LNCAP (cell line): ENCODE results near the gene FAM114A1.

Experiments used
- CTCF ChIP-seq: fragments of 450-650 bp; IDR thresholded peaks from 2 replicates; pipeline ENCODE4 v1.5.1; 2017; ENCODE audit warnings: mild to moderate bottlenecking

The FAM114A1 gene

GRCh38 chr4:38891051-38891983 is 23.7 kb downstream of the FAM114A1 start:
- TF ChIP-seq CTCF: no peak

- no peak for TF ChIP-seq CTCF
Measured at GRCh38 chr4:38894322-38894982, 26.8 kb downstream of the FAM114A1 start.

- no peak for TF ChIP-seq CTCF
Measured at GRCh38 chr4:38896940-38897339, 29.3 kb downstream of the FAM114A1 start.

GRCh38 chr4:38898245-38898644 is 30.6 kb downstream of the FAM114A1 start:
- TF ChIP-seq CTCF: no peak

- TF ChIP-seq CTCF: no peak
Measured at GRCh38 chr4:38902221-38902620, 34.6 kb downstream of the FAM114A1 start.

- peak; percentile 46 for TF ChIP-seq CTCF
Measured at GRCh38 chr4:38902695-38903094, 35.1 kb downstream of the FAM114A1 start.

GRCh38 chr4:38904090-38904666 is 36.6 kb downstream of the FAM114A1 start:
- TF ChIP-seq CTCF: no peak
